HepG2 (cell line): Measurements from ENCODE around the gene RBCK1. TPM values are rescaled to one million over a fixed set of nuclear protein-coding genes. Genes with fewer than 3 reads are reported as not detected.

Experiments used
- ATF7 ChIP-seq, 2 experiments: fragments of 450-650 bp in 1 of 2; sonication (generic) in 1 of 2; formaldehyde crosslinking in 1 of 2; IDR thresholded peaks; 2 replicates each; pipeline versions ENCODE4 v1.4.0 to v1.6.1; 2016 to 2020; ENCODE audit warnings: antibody characterized with exemption in 1 of 2, mild to moderate bottlenecking in 1 of 2, missing genetic modification reagents in 1 of 2
- CAMTA2 ChIP-seq: sonication (generic); formaldehyde crosslinking; IDR thresholded peaks from 2 replicates; pipeline ENCODE4 v1.4.0; 2020; ENCODE audit warnings: mild to moderate bottlenecking, missing genetic modification reagents, borderline replicate concordance
- DPF2 ChIP-seq: sonication (generic); formaldehyde crosslinking; IDR thresholded peaks from 2 replicates; pipeline ENCODE4 v1.4.0; 2020; ENCODE audit warnings: mild to moderate bottlenecking, low read depth, missing genetic modification reagents, borderline replicate concordance
- EZH2 ChIP-seq: conservative IDR thresholded peaks from 2 replicates; pipeline ENCODE4 v1.6.1; 2012; ENCODE audit warnings: mild to moderate bottlenecking, low read depth, low read length, moderate library complexity
- GATA4 ChIP-seq: sonication (generic); IDR thresholded peaks from 2 replicates; pipeline ENCODE4 v1.6.1; 2016; ENCODE audit warnings: antibody characterized with exemption, low read depth, borderline replicate concordance
- GRHL1 ChIP-seq: sonication (generic); formaldehyde crosslinking; conservative IDR thresholded peaks from 2 replicates; pipeline ENCODE4 v1.8.0; 2022; ENCODE audit warnings: missing genetic modification reagents
- HNRNPUL1 ChIP-seq: fragments of 200-400 bp; formaldehyde crosslinking; IDR thresholded peaks from 2 replicates; pipeline ENCODE4 v1.6.1; 2017; ENCODE audit warnings: low read depth, mild to moderate bottlenecking, low read length, moderate library complexity
- KDM5B ChIP-seq: sonication (generic); formaldehyde crosslinking; IDR thresholded peaks from 2 replicates; pipeline ENCODE4 v1.4.0; 2020; ENCODE audit warnings: missing genetic modification reagents, mild to moderate bottlenecking, borderline replicate concordance
- MNT ChIP-seq: fragments of 450-650 bp; IDR thresholded peaks from 2 replicates; pipeline ENCODE4 v1.6.1; 2016
- PCBP1 ChIP-seq: fragments of 200-400 bp; formaldehyde crosslinking; IDR thresholded peaks from 2 replicates; pipeline ENCODE4 v1.6.1; 2017; ENCODE audit warnings: mild to moderate bottlenecking, low read depth, low read length, borderline replicate concordance
- PHF8 ChIP-seq: sonication (generic); formaldehyde crosslinking; IDR thresholded peaks from 2 replicates; pipeline ENCODE4 v1.5.0; 2020; ENCODE audit warnings: missing genetic modification reagents
- SMYD3 ChIP-seq: sonication (generic); formaldehyde crosslinking; IDR thresholded peaks from 2 replicates; pipeline ENCODE4 v1.8.1; 2023; ENCODE audit warnings: mild to moderate bottlenecking, missing genetic modification reagents
- TAF1 ChIP-seq: sonication (generic); formaldehyde crosslinking; IDR thresholded peaks from 2 replicates; pipeline ENCODE4 v1.4.0; 2020; ENCODE audit warnings: missing genetic modification reagents
- THAP11 ChIP-seq: IDR thresholded peaks from 2 replicates; pipeline ENCODE4 v1.6.1; 2016; ENCODE audit warnings: missing biosample characterization, missing genetic modification reagents
- ZNF503 ChIP-seq: sonication (generic); formaldehyde crosslinking; IDR thresholded peaks from 2 replicates; pipeline ENCODE4 v1.4.0; 2020; ENCODE audit warnings: missing genetic modification reagents
- ZNF512B ChIP-seq: sonication (generic); formaldehyde crosslinking; IDR thresholded peaks from 2 replicates; pipeline ENCODE4 v1.5.1; 2020; ENCODE audit warnings: missing genetic modification reagents, mild to moderate bottlenecking, borderline replicate concordance
- ZNF670 ChIP-seq: sonication (generic); formaldehyde crosslinking; IDR thresholded peaks from 2 replicates; pipeline ENCODE4 v1.8.0; 2022; ENCODE audit warnings: mild to moderate bottlenecking, missing genetic modification reagents, borderline replicate concordance
- ZSCAN9 ChIP-seq: IDR thresholded peaks from 2 replicates; pipeline ENCODE4 v1.6.1; 2016; ENCODE audit warnings: borderline replicate concordance
- polyA plus RNA-seq, 8 experiments: library from polyadenylated mRNA; depleted of rRNA in 3 of 8; stranded (reverse) in 7 of 8; unstranded in 1 of 8; fragments of >200 nt; fragmentation: Illumina TruSeq in 4 of 8; extraction: Trizol in 4 of 8; gene quantifications; 2 replicates each; pipeline versions ENCODE4 v1.2.1 to v1.2.3, GENCODE V29; 2011 to 2016; ENCODE audit warnings: low read depth in 4 of 8, missing spikeins in 1 of 8, mixed read lengths in 1 of 8; ENCODE audit not compliant: insufficient read depth in 1 of 8
- total RNA-seq, 5 experiments: library from RNA; depleted of rRNA; stranded (reverse); fragments of >200 nt; fragmentation: Illumina TruSeq; extraction: Trizol; gene quantifications; 2 replicates each; pipeline ENCODE4 v1.2.3, GENCODE V29; 2016; ENCODE audit warnings: low read depth in 1 of 5
- TF ChIP-seq, protein P1 (sequence below): sonication (generic); formaldehyde crosslinking; IDR thresholded peaks from 2 replicates; pipeline ENCODE4 v1.4.0; 2020; ENCODE audit warnings: mild to moderate bottlenecking, missing genetic modification reagents, borderline replicate concordance

The RBCK1 gene
- total and polyA plus RNA-seq, 2 of the 13 experiments (the other 11 are each of a cell fraction or from before 2014, with no cell fraction given) = 149 to 215 TPM

GRCh38 chr20:373171-373890 is 34.8 kb upstream of the RBCK1 start (continued):
- TF ChIP-seq, protein P1, sequence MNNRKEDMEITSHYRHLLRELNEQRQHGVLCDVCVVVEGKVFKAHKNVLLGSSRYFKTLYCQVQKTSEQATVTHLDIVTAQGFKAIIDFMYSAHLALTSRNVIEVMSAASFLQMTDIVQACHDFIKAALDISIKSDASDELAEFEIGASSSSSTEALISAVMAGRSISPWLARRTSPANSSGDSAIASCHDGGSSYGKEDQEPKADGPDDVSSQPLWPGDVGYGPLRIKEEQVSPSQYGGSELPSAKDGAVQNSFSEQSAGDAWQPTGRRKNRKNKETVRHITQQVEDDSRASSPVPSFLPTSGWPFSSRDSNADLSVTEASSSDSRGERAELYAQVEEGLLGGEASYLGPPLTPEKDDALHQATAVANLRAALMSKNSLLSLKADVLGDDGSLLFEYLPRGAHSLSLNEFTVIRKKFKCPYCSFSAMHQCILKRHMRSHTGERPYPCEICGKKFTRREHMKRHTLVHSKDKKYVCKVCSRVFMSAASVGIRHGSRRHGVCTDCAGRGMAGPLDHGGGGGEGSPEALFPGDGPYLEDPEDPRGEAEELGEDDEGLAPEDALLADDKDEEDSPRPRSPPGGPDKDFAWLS (CRISPR knock-in tag) = no peak
- TF ChIP-seq ZNF670 (CRISPR knock-in tag) (peak; percentile 32; the same call in 1 of the 2 replicates), KDM5B (CRISPR knock-in tag) (no peak), PCBP1 (no peak), CAMTA2 (CRISPR knock-in tag) (0 out of 2 replicates have a peak, but pooled peaks have one; percentile 6), ZNF512B (CRISPR knock-in tag) (no peak), PHF8 (CRISPR knock-in tag) (no peak), THAP11 (CRISPR knock-in tag) (0 out of 2 replicates have a peak, but pooled peaks have one; percentile 12), EZH2 (no peak), ZSCAN9 (CRISPR knock-in tag) (no peak), TAF1 (CRISPR knock-in tag) (no peak; the same call in 1 of the 2 replicates), GRHL1 (CRISPR knock-in tag) (no peak), ATF7 (IDR thresholded peaks at IDR 0.05) (0 out of 2 replicates have a peak, but pooled peaks have one; percentile 51), ATF7 (CRISPR knock-in tag; IDR thresholded peaks at IDR 0.05) (no peak), DPF2 (CRISPR knock-in tag) (no peak), MNT (no peak), HNRNPUL1 (no peak), SMYD3 (no peak), ZNF503 (no peak), GATA4 (no peak)
